H1 (cell line): ENCODE results near the gene JPH3. TPM values are rescaled to one million over a fixed set of nuclear protein-coding genes. Genes with fewer than 3 reads are reported as not detected.

Experiments
- CREB1 ChIP-seq: IDR thresholded peaks from 2 replicates; pipeline ENCODE4 v1.6.1; 2012; ENCODE audit warnings: inconsistent platforms
- GABPA ChIP-seq: IDR thresholded peaks from 2 replicates; pipeline ENCODE4 v1.6.1; 2011; ENCODE audit warnings: mild to moderate bottlenecking, low read length, moderate library complexity, borderline replicate concordance; ENCODE audit not compliant: insufficient read depth
- GTF2F1 ChIP-seq: IDR thresholded peaks from 2 replicates; pipeline ENCODE4 v1.6.1; 2012; ENCODE audit warnings: low read depth, low read length, improper control_type of control experiment, borderline replicate concordance
- POU5F1 ChIP-seq: IDR thresholded peaks from 2 replicates; pipeline ENCODE4 v1.6.1; 2011; ENCODE audit warnings: low read depth, mild to moderate bottlenecking, low read length, moderate library complexity
- SIN3A ChIP-seq, 2 experiments: IDR thresholded peaks in 1 of 2; conservative IDR thresholded peaks in 1 of 2; 2 replicates each; pipeline ENCODE4 v1.6.1; 2011 to 2012; ENCODE audit warnings: low read length in 2 of 2, improper control_type of control experiment in 1 of 2, low read depth in 1 of 2, mild to moderate bottlenecking in 1 of 2
- SP1 ChIP-seq: IDR thresholded peaks from 2 replicates; pipeline ENCODE4 v1.6.1; 2011; ENCODE audit warnings: low read depth, low read length
- YY1 ChIP-seq: IDR thresholded peaks from 2 replicates; pipeline ENCODE4 v1.6.1; 2011; ENCODE audit warnings: low read depth, mild to moderate bottlenecking, low read length
- polyA plus RNA-seq, 7 experiments: library from polyadenylated mRNA; depleted of rRNA in 3 of 7; stranded (reverse) in 5 of 7; unstranded in 2 of 7; fragments of >200 nt in 5 of 7; fragments of 200-250 nt in 2 of 7; gene quantifications; 1 replicate in 5 of 7; 2 replicates in 1 of 7; 4 replicates in 1 of 7; pipeline versions ENCODE4 v1.2.1 to v1.2.3, GENCODE V29; 2011 to 2013; ENCODE audit warnings: missing spikeins in 2 of 7, mixed read lengths in 2 of 7
- total RNA-seq: library from RNA; stranded (reverse); fragmentation: NEBNext Ultra II Directional; extraction: Animal tissue kit (Norgen Biotek cat#: 25700); gene quantifications from 2 replicates; pipeline ENCODE4 v1.2.1, GENCODE V29; 2021

The JPH3 gene
- total and polyA plus RNA-seq, 2 of the 8 experiments (the other 6 are each of a cell fraction or from before 2014, with no cell fraction given), result 10.3 to 28.3 TPM

- TF ChIP-seq GABPA, result no peak
- no peak for TF ChIP-seq SP1
- no peak for TF ChIP-seq GTF2F1
- TF ChIP-seq CREB1, result no peak
- no peak for TF ChIP-seq POU5F1
- no peak for TF ChIP-seq YY1
- no peak for TF ChIP-seq SIN3A (conservative IDR thresholded peaks at IDR 0.05 in 1 of 2, IDR thresholded peaks at IDR 0.05 in 1 of 2; ENCODE audit: low read depth in 1 of 2, low read length in 2 of 2)
These were observed 20.5 kb downstream of the JPH3 start (continued) for GRCh38 chr16:87622756-87623319.
